Stimulated activated CD8-positive, alpha-beta memory T cell treated with anti-CD3 and anti-CD28 coated beads, Interleukin-7, amount 100 ng/mL, for 4 hours (primary cell): ENCODE measurements around the gene POLRMT.
"Not testable (repeated sequence)": the region's sequence is repeated elsewhere in the genome, so short reads cannot be mapped to it uniquely, and the experiment has no call there.

Experiments
- DNase-seq, 2 donors: peaks; one replicate each; pipeline ENCODE4 v3.0.0-alpha.2; 2020; ENCODE audit warnings: low read depth in 2 of 2

POLRMT gene

GRCh38 chr19:647566-648284, 14.4 kb upstream of the POLRMT start:
- no peak for DNase-seq

- DNase-seq: no peak
Observed at GRCh38 chr19:646779-647565, 13.6 kb upstream of the POLRMT start.

- no peak for DNase-seq
Observed at GRCh38 chr19:645912-646778, 12.8 kb upstream of the POLRMT start.

- DNase-seq: no peak
Observed at GRCh38 chr19:644789-645188, 11.5 kb upstream of the POLRMT start.

GRCh38 chr19:644363-644762, 11.0 kb upstream of the POLRMT start:
- DNase-seq: no peak

- no peak for DNase-seq
Observed at GRCh38 chr19:643736-644135, 10.4 kb upstream of the POLRMT start.

GRCh38 chr19:642767-643727, 9.7 kb upstream of the POLRMT start:
- no peak for DNase-seq

GRCh38 chr19:641702-642101, 8.4 kb upstream of the POLRMT start:
- no peak for DNase-seq

GRCh38 chr19:640606-641189, 7.4 kb upstream of the POLRMT start:
- no peak for DNase-seq

- no peak for DNase-seq
Observed at GRCh38 chr19:640161-640558, 6.8 kb upstream of the POLRMT start.

- DNase-seq: peak; percentile 91 to 96
Observed at GRCh38 chr19:639253-640160, 6.2 kb upstream of the POLRMT start, which contains the start of gene FGF22. FGF22 (plus strand) TSS chr19:639879; CDS start chr19:639926, 47 bp downstream.

- DNase-seq: no peak
Observed at GRCh38 chr19:638906-639252, 5.5 kb upstream of the POLRMT start.

GRCh38 chr19:634975-635652, 1.8 kb upstream of the POLRMT start:
- no peak for DNase-seq

GRCh38 chr19:633786-634639, 676 bp upstream of the POLRMT start:
- DNase-seq: no peak

- DNase-seq: no peak
Observed at GRCh38 chr19:632579-633067, 714 bp downstream of the POLRMT start.

- DNase-seq: no peak
Observed at GRCh38 chr19:629961-630714, 3.2 kb downstream of the POLRMT start.

- DNase-seq: not testable (repeated sequence)
Observed at GRCh38 chr19:629515-629914, 3.8 kb downstream of the POLRMT start.
